LNCAP (cell line): ENCODE data around the gene TJP3.

ENCODE experiments used
- TF ChIP-seq, protein P1 (sequence below): fragments of 450-650 bp; IDR thresholded peaks from 2 replicates; pipeline ENCODE4 v1.5.1; 2017; ENCODE audit warnings: mild to moderate bottlenecking

Gene TJP3

DNA sequence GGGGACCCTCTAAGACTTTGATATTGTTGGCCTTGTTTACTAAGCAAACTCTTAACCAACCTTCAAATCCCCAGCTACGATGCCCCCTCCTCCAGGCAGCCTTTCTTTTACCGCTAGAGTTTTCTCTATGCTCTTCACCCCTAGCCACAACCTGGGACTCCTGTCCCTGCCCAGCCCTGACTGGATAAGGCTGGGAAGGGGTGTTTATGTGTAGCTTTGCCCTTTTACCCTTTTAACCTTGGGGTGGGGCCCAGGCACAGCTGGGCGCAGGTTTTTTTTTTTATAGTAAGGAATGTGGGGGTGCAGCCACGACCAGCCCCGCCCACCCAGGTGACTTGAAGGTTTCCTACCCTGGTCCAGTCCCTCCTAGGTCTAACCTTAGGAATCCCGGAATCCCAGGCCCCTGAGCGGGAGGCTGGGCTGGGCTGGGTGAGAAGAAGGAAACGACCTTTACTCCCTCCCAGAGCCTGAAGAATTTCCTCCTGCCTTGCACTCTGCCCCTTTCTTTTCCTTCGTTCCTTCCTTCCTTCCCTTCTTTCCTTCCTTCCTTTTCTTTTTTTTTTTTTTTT, 12.2 kb downstream of the TJP3 start:
- TF ChIP-seq, protein P1, sequence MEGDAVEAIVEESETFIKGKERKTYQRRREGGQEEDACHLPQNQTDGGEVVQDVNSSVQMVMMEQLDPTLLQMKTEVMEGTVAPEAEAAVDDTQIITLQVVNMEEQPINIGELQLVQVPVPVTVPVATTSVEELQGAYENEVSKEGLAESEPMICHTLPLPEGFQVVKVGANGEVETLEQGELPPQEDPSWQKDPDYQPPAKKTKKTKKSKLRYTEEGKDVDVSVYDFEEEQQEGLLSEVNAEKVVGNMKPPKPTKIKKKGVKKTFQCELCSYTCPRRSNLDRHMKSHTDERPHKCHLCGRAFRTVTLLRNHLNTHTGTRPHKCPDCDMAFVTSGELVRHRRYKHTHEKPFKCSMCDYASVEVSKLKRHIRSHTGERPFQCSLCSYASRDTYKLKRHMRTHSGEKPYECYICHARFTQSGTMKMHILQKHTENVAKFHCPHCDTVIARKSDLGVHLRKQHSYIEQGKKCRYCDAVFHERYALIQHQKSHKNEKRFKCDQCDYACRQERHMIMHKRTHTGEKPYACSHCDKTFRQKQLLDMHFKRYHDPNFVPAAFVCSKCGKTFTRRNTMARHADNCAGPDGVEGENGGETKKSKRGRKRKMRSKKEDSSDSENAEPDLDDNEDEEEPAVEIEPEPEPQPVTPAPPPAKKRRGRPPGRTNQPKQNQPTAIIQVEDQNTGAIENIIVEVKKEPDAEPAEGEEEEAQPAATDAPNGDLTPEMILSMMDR, result no peak

DNA sequence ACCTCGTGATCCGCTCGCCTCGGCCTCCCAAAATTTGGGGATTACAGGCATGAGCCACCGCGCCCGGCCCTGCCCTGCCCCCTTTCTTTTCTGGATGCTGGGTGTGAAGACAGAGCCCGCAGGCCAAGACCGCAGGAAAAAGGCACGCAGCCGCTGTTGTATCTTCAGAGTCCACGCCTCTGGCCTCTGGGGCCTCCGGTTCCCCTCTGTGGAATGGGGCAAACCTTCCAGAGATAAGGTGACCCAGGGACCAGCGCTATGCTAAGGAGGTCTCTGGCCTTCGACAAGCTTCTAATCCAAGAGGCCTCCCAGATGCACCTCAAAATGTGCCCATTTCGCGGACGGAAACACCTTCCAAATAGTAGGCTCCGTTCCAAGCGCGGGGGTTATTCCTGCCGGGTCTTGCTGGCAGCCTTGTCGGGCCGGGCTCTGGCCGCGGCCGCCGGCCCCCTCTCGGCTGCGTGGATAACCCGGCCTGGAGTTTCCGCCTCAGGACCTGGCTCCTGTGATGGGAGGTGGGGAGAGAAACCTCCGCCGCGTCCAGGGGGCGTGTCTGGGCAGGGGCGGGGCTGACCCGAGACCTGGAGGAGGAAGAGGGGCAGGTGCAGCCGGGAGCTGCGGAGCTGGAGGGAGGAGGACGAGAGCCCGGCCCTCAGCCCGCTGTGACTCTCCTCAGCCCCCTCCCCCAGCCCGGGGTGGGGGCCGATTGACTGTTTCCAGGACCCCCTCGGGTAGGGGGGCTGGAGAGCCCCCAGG, 13.1 kb downstream of the TJP3 start:
- TF ChIP-seq, protein P1, result no peak

DNA sequence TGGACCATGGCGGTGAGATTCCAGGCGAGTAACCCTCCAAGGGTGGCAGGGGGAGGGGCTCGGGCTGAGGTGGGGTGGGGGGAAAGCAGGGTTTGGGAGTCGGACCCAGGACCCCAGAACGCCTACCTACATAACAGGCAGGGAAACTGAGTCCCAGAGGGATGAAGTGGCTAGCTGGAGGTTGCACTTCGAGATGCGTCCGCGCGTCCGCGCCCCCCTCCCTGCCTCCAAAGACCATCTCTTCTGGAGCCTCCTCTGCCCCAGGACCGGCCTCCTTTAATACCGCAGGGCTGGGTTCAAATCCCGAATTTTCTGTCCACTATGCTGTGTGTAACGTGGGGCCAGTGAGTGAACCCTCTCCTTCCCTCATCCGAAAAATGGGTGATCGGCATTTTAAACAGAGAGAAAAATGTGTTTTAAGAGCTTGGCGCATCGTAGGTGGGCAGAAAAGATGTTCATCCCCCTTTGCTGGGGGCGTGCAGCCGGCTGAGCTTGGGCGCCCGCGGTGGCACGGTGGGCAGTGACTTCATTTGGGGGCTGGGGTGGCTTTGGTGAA, 13.8 kb downstream of the TJP3 start:
- TF ChIP-seq, protein P1, result no peak

DNA sequence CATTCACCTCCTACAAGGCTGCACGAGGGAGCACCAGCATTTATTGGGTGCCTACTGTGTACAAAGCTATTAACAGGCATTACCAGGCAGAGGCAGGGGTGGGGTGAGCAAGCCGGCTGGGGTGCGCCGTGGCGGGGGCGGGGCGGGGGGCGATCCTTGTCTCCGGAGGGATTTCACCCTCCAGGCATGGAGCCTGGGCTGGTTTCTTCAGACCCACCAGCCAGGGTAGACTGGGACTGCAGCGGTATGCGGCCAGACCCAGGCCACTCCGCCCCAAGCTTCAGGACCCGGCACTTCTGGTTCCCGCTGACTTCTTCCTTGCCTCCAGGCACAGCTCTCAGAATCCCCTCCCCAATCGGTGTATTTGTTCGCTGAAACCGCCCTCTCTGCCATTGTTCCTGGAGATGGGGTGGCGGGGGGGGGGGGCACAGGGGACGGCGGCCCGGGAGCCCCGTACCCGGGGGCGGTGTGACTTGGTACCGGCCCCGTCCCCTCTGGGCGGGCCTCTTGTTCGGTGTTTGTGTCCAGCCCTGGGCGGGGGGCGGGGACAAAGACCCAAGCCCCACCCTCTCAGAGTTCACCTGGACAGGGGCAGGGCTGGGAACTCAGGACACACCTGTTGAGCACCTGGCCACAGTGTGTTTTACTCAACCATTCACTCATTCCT, 14.4 kb downstream of the TJP3 start:
- TF ChIP-seq, protein P1, result no peak

DNA sequence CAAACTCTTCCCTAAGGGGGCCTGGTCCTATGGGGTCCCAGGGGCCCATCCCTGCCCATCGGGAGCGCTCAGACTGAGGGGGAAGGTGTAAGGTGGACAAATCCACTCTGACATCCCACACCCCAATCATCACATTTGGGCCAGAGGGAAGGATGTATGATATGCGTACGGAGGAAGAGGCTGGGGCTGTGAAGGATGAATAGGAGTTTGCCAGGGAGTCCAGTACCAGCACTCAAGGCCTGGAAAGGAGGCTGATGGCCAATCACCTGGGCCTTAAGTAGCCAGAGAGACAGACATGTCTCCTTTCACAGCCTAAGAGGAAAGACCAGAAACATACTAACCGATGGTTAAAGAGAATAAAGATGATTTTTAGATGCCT, 14.9 kb downstream of the TJP3 start:
- TF ChIP-seq, protein P1, result no peak

DNA sequence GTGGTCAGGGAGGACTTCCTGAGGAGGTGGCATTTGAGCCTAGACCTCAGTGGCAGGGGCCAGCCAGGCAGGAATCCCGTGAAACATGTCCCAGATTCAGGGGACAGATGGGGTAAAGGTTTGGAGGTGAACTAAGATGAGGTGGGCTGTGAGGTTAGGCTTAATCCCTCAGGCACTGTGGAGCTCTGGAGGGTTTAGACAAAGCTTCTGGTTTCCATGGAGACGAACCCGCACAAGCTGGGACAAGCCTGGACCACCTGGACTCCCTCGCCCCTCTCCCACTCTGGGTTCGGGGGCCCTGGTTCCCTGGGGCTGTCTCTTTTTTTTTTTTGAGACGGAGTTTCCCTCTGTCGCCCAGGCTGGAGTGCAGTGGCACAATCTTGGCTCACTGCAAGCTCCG, 15.7 kb downstream of the TJP3 start:
- TF ChIP-seq, protein P1, result no peak

DNA sequence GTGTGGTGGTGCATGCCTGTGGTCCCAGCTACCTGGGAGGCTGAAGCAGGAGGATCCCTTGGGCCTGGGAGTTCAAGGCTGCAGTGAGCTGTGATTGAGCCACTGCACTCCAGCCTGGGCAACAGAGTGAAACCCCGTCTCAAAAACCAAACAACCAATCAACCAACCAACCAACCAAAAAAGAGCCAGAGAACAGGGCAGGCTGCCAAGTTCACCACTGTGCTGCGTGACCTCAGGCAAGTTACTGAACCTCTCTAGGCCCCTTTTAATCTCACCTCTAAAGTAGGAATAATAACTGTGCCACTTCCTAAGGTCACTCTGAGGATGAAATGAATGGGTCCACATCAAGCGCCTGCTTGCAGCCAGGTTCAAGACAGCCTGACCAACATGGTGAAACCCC, 16.9 kb downstream of the TJP3 start:
- TF ChIP-seq, protein P1, result no peak
